GM12865 (cell line): ENCODE measurements around the gene USP36.

Experiments used
- DNase-seq: peaks from one replicate; pipeline ENCODE4 v3.0.0; 2010; ENCODE audit warnings: low read depth
- H3K4me3 ChIP-seq: 2 replicates; pipeline ENCODE4 v1.5.1; 2011; ENCODE audit warnings: mild to moderate bottlenecking, low read depth, low read length, control low read depth
- TF ChIP-seq, protein P1 (sequence below): IDR thresholded peaks from 2 replicates; pipeline ENCODE4 v1.5.1; 2011; ENCODE audit warnings: low read length, control low read depth, low read depth, inconsistent platforms; ENCODE audit not compliant: insufficient read depth; ENCODE audit errors: missing control alignments

USP36 gene

DNA sequence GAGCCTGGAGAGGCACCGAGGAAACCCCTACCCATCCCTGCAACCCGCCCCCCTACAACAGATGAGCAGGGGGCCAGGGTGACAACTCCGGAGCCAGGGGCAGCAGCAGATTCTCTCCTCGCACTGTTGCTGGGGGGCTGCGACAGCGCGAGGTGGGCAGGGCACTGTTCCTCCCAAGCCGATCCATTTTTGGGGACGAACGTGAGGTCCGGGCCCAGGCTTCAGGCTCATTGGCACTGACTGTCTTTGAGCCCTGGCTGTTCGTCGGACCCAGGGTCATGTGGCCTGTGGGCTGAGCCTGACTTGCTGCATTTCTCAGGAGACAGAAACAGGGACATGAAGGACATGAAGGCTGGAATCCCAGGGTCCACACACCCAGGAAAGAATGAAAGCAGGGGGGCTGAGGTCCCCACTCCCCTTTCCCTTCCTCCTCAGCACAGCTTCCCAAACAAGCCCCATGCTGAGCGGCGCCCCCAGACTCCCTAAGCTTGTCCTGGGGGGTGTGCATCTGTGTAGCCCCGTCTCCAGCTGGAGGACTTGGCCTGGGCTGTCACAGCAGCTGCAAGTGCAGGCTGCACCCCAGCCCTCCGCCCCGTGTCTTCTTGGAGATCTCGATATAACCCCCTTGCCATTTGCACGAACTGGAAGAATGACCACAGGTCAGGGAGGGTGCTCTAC lies 43.7 kb upstream of the USP36 start:
- H3K4me3 ChIP-seq = no peak overlapping the region
- no peak for DNase-seq
- TF ChIP-seq, protein P1, sequence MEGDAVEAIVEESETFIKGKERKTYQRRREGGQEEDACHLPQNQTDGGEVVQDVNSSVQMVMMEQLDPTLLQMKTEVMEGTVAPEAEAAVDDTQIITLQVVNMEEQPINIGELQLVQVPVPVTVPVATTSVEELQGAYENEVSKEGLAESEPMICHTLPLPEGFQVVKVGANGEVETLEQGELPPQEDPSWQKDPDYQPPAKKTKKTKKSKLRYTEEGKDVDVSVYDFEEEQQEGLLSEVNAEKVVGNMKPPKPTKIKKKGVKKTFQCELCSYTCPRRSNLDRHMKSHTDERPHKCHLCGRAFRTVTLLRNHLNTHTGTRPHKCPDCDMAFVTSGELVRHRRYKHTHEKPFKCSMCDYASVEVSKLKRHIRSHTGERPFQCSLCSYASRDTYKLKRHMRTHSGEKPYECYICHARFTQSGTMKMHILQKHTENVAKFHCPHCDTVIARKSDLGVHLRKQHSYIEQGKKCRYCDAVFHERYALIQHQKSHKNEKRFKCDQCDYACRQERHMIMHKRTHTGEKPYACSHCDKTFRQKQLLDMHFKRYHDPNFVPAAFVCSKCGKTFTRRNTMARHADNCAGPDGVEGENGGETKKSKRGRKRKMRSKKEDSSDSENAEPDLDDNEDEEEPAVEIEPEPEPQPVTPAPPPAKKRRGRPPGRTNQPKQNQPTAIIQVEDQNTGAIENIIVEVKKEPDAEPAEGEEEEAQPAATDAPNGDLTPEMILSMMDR = no peak

- DNase-seq = no peak
- no peak overlapping the region for H3K4me3 ChIP-seq
- TF ChIP-seq, protein P1 = no peak
These were observed 43.0 kb upstream of the USP36 start for GRCh38 chr17:78883533-78884131.

DNA sequence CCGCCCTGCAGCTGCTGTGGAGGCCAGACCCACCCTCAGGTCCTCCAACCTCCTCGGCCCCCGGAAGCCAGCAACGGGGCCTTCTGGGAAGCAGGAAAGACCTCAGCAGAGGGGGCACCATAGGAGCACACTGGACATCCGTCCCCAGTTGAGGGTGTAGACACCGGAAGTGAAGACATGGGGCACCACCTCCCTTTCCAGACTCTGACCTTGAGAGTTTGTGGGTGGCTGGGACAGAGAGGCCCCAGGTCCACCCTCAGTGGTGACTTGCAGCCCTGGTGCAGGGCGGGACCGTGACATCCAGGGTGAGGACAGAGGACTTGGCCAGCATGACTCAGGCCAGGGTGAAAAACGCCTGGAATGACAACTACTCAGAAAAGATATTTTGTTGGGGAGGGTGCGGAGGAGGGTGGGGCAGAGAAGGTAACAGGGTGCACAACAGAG lies 42.5 kb upstream of the USP36 start:
- no peak for DNase-seq
- TF ChIP-seq, protein P1 = no peak
- H3K4me3 ChIP-seq = no peak overlapping the region

DNA sequence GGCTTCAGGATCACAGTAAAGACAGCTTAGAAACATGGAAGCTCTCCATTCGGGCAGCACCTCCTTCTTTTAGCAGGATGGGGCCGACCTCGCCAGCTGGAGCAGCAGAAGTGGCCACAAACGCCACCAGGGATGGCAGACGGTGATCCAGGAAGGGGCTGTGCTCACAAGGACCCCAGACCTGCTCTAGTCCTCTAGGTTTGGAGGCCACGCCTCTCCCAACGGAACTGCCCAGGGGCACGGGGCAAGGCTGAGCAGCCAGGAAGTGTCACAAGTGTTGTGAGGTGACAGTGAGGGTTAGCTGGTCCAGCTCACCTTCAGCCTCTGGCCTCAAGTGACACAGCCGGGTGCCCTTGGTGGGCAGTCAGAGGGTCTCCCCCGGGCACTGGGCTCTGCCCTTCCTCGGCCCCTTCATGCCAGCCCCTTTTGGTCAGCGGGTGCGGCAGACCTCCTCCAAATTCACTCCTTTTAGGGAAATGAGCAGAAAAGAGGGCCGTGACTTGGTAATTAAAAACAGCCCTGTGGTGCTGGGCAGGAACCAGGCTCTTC lies 42.0 kb upstream of the USP36 start:
- no peak overlapping the region for H3K4me3 ChIP-seq

GRCh38 chr17:78879635-78880186 lies 39.1 kb upstream of the USP36 start:
- no peak overlapping the region for H3K4me3 ChIP-seq
- no peak for DNase-seq
- TF ChIP-seq, protein P1 = no peak

More for the DNA sequence above, 42.0 kb upstream of the USP36 start:
- TF ChIP-seq, protein P1 = no peak
- DNase-seq = no peak

DNA sequence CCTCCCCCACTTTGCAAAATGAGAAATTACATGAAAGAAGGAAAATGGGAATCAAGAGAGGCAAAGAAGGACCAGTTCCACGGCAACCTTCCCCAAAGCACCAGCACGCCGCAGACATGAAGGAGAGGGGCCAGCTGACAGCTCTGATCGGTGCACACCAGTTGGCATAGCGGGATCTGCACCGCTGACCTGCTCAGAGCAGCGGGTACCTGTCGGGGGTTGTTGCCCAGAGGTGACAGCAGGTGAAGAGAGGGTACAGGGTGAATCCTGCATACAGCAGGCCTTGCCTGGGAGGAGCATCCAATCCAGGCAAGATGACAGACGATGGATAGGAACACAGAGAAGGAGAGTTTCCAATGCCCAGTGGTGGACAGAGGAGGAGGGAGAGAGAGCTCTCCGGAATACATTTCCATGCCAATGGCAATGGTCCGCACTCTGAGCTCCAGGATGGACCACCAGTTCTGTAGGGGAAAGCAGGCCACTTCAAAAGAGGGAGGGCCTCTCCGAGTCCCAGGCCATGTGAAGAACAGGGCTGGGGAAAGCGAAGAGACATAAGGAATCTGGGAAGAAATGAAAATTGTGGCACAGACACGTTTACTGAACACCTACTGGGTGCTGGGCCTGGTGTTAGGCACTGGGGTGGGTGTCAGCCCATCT lies 38.4 kb upstream of the USP36 start:
- no peak overlapping the region for H3K4me3 ChIP-seq
- TF ChIP-seq, protein P1 = no peak
- no peak for DNase-seq
